ENCODE results near the gene ATP2A3. TPM values are rescaled to one million over a fixed set of nuclear protein-coding genes. Genes with fewer than 3 reads are reported as not detected.

ATP2A3 gene
- 100 to 1,000 TPM in 2 of 4 donors, 10 to 100 TPM in 2; 78.6 to 231 (median 112) TPM for total RNA-seq

GRCh38 chr17:3964203-3965117 is at the start of gene ATP2A3:
TSS of gene ATP2A3 (minus strand) at chr17:3964437. CDS start at chr17:3964291, 146 bp downstream.
- Histone ChIP-seq H3K36me3 (no peaks in the 10 kb centered on the region), H3K27ac (peak within 1 kb of the TSS; percentile 78 to 99 (median 90)), H3K4me1 (peaks cover 3 to 60% (median 47%) of the 10 kb centered on the region in 4 donors), H3K9me3 (no peaks in the 10 kb centered on the region), H3K27me3 (no peaks in the 10 kb centered on the region), H3K4me3 (peak within 1 kb of the TSS; percentile 68 to 98 (median 81))
- peak in 1 of 2 donors; percentile 70 for TF ChIP-seq POLR2A (IDR thresholded peaks at IDR 0.05)
- no peak for TF ChIP-seq CTCF (IDR thresholded peaks at IDR 0.05)
- DNase-seq = peak; percentile 75 to 82 (median 82)

- no peak for DNase-seq
- no peak for TF ChIP-seq CTCF (IDR thresholded peaks at IDR 0.05)
- TF ChIP-seq POLR2A (IDR thresholded peaks at IDR 0.05) = no peak
- Histone ChIP-seq H3K27me3 (no peaks in the 10 kb centered on the region), H3K4me1 (no peaks in the 10 kb centered on the region), H3K4me3 (no peak overlapping the region), H3K9me3 (no peaks in the 10 kb centered on the region), H3K27ac (no peak overlapping the region), H3K36me3 (peaks cover 0 to 97% (median 0%) of the 10 kb centered on the region in 3 donors)
These were observed 46.5 kb upstream of the ATP2A3 start for GRCh38 chr17:4010754-4011153.

- H3K4me3 ChIP-seq = no peak overlapping the region
- H3K27me3 ChIP-seq = no peaks in the 10 kb centered on the region
- peaks cover 0 to 10% (median 6%) of the 10 kb centered on the region in 4 donors for H3K4me1 ChIP-seq
- peak overlapping the region in 2 of 4 donors; percentile 5 to 53 for H3K27ac ChIP-seq
- H3K9me3 ChIP-seq = no peaks in the 10 kb centered on the region
- TF ChIP-seq CTCF (IDR thresholded peaks at IDR 0.05) = no peak
- TF ChIP-seq POLR2A (IDR thresholded peaks at IDR 0.05) = no peak
- no peak for DNase-seq
- peaks cover 0 to 88% (median 0%) of the 10 kb centered on the region in 3 donors for H3K36me3 ChIP-seq
These were observed 45.0 kb upstream of the ATP2A3 start for GRCh38 chr17:4009186-4009785.

- no peak for DNase-seq
- Histone ChIP-seq H3K36me3 (peaks cover 0 to 81% (median 0%) of the 10 kb centered on the region in 3 donors), H3K27me3 (no peaks in the 10 kb centered on the region), H3K27ac (peak overlapping the region in 2 of 4 donors; percentile 5 to 53), H3K4me1 (peaks cover 0 to 16% (median 9%) of the 10 kb centered on the region in 4 donors), H3K4me3 (no peak overlapping the region), H3K9me3 (no peaks in the 10 kb centered on the region)
- TF ChIP-seq POLR2A (IDR thresholded peaks at IDR 0.05) (no peak), CTCF (IDR thresholded peaks at IDR 0.05) (no peak)
These were observed 44.4 kb upstream of the ATP2A3 start for GRCh38 chr17:4008441-4009185.

- Histone ChIP-seq H3K4me3 (no peak overlapping the region), H3K36me3 (peaks cover 0 to 76% (median 0%) of the 10 kb centered on the region in 3 donors), H3K27me3 (no peaks in the 10 kb centered on the region), H3K4me1 (peaks cover 0 to 22% (median 9%) of the 10 kb centered on the region in 4 donors), H3K9me3 (no peaks in the 10 kb centered on the region), H3K27ac (peak overlapping the region in 1 of 4 donors; percentile 53)
- TF ChIP-seq CTCF (IDR thresholded peaks at IDR 0.05) (no peak), POLR2A (IDR thresholded peaks at IDR 0.05) (no peak)
- no peak for DNase-seq
These were observed 43.8 kb upstream of the ATP2A3 start for GRCh38 chr17:4008082-4008435.
